Stimulated activated CD4-positive, alpha-beta T cell treated with anti-CD3 and anti-CD28 coated beads, TNF-alpha, amount 100 ng/mL, for 1 hour (primary cell): ENCODE data around the gene BMP4.
"Not testable (repeated sequence)": the region's sequence is repeated elsewhere in the genome, so short reads cannot be mapped to it uniquely, and the experiment has no call there.

Source experiments
- DNase-seq, 3 donors: peaks; one replicate each; pipeline ENCODE4 v3.0.0-alpha.2; 2020; ENCODE audit warnings: low read depth in 3 of 3, low spot score in 1 of 3

Gene BMP4

DNA sequence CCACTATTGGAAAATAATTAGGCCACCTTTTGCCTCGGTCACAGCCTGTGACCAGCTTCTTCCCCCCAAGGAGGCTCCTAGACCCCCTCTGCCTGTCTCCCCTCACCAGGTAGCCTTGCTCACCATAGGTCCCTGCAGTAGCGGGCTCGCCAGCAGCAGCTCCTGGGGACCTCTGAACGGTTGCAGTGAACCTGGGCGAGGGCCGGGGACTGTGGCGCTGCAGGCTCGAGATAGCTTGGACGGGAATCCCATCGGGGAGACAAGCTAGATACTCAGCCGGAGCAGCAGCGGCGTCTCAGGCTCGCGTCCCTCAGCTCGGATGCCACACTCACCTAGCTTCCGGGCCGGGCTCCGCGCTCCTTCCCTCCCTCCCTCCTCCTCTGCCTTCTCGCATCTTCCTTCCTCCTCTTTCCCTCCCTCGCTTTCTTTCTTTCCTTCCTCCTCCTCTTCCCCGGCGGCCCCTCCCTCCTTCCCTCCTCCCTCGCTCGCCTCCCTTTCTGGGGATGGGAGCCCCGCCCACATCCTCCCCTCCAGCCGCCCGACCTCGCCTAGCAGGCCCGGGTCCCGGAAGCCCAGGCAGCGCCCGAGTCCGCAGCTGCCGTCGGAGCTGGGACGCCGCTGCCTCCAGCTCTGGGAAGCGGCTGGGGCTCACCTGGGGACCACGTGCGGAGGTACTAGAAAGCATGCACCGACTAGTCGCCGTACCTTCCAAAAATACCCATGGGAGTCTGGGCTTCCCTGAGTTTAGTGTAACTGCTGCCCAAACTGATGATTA, at the start of gene BMP4:
Gene BMP4 (minus strand): TSS at position 399 of the 775 bp plus-strand sequence. CDS start 4,603 bp downstream, outside the sequence.
- no peak for DNase-seq

DNA sequence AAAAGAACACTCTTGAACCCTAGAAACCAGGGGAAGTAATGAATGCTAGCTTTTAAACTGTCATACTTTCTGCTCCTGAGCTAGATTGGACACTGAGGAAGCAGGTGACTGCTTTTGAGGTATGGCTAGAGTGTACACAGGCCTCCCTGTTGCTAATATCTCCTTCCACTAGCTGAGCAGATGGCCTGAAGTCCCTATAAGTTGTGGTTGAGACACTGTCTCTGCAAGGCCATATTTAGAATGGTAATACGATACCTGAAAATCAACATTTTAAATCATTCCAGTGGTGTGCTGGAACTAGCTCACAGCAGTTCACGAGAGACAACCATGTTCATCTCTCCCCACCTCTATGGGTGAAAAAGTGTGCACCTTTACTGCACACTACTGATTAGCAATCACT, 46.4 kb upstream of the BMP4 start:
- DNase-seq = no peak

DNA sequence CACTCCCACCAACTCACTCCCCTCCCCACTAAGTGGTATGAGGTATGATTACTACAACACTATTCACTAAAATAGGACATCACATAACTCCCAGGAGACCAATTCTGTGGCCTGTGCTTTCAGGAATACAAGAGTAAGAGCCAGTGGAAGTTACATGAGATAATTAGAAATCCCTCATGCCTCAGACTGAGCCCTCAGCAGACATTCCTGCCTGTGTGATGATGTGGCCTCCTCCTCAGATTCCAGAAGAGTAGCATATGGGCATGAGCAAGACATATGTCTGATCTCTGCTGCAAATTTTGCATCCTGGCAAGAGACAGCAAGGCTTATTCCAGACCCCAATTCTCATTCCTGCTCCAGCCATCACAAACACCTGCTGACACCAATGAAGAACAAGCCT, 46.0 kb upstream of the BMP4 start:
- DNase-seq = no peak

DNA sequence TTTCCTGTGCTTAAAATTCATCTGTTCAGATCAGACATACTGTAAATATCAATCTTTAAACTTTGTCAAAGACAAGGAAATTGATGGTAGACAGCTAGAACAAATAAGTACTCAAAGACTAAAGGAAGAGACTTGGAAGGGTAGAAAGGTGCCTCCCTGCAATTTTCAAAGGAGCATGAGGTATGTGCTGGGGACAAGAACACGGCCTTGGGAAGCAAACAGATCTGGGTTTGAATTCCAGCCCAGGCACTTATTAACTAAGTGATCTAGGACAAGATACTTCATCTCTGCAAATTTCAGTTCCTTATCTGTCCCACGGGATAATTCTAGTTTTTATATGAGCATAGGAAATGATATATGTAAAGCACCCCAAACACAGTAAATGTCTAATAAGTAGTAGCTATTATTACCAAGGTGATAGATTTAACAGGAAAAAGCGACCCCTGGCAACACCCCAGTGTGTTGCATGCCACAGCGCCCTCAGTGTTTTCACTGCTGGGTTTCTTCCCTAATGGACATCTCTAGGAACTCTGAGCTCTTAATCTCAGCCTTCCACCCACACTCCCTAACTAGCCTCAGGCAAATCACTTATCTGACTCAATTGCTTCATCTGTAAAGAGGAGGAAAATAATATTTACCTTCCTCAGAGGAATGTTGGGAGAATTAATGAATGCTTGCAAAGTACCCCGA, 44.7 kb upstream of the BMP4 start:
- DNase-seq = no peak

DNA sequence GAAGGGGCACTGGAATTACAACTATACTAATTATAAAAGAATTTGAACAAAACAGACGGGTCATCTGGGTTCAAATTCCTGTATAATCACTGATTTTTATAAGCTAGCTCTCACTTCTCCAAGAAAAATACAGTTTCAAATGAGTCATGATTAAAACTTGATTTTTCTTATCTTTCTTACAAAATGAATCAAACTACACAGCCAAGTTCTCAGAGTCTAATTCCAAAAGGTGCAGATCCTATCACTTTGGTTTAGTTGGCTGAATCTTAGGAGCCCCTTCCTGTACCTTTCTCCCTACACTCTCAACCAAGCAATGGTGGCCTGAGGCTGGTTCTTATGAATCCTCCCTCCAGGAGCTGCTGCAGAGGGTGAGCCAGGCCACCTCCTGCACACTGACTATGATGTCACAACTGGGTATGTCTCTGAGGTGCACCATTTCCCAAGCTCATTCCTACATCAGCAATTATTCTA, 43.8 kb upstream of the BMP4 start:
- DNase-seq = no peak

DNA sequence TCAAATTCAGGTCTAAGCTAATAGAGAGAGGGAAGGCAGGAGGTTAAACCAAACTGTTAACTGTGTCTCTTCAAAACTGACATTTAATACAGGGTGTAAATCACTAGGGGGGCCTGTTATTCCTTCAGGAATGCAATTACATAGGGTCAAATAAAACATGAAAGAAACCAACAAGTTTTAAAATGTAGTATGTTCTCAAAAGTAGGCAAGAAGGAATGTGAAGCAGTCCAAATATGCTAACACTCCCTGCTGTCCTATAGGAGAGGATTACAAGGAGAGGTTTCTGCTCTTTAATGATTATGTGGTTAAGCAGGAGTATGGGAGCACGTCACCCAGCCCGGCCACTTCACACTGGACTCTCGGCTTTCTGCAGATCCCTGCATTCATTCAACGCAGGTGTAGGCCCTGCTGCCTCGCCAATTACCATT, 42.5 kb upstream of the BMP4 start:
- DNase-seq = no peak

DNA sequence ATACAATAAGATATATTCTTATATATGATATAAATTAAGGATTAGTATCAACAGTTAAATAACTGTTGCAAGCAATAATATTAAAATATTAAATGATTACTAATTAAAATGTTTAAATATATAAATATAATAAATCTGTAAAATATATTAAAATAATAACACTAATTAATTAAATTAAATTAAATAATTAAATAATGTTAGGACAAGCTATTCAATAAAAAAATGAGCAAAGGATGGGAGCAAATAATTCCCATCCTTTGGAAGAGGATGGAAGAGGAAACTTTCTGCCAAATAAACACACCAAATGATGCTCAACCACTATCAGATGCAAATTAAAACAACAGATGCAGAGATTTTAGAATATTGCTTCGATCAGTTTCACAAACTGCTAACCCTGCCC, 39.4 kb upstream of the BMP4 start:
- no peak for DNase-seq

DNA sequence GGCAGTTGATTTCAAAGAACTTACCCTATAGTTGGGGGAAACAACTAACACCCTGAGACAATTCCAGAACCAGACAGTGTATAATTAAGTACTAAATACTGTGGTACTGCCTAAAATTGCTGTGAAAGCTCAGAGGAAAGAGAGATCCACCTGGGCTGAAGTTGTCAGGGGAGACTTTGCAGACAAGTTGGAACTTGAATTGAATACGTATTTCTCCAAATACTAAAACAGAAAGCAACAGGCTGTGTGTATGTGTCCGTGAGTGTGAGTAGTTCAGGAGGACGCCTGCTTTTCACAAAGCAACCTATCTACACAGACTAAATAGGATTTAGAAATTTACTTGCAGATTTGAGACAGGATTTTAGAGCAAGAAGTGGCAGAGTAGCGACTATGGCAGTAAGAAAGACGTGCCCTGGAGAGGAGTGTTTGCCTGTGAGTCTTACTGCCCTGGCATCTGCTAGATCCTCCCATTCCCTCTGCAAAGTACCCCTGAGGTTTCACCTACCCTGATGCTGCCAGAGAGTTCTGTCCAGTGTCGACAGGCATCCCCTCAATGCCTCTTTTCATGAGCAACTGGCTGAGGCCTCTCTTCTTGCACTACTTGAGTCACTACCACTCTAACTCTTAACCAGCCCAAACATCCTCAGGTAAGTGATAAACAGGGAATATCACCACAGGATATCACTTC, 37.4 kb upstream of the BMP4 start:
- no peak for DNase-seq

DNA sequence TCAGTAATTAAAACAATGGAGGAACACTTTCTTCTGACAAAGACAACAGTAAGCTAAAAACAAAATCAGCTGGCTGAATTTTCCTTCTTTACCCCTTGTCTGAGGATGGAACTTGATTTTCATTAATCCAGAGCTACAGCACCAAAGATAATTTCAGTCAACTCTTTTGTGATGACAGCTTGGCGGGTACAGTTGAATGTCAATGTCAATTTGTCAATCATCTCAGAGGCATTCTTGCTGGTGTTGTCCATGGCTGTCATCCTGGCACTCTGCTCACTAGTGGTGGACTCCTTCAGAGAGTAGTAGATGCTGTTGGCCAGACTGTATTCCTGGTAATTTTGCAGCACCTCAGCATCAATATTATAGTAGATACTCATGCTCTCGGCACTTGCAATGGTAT, 34.4 kb upstream of the BMP4 start:
- no peak for DNase-seq

DNA sequence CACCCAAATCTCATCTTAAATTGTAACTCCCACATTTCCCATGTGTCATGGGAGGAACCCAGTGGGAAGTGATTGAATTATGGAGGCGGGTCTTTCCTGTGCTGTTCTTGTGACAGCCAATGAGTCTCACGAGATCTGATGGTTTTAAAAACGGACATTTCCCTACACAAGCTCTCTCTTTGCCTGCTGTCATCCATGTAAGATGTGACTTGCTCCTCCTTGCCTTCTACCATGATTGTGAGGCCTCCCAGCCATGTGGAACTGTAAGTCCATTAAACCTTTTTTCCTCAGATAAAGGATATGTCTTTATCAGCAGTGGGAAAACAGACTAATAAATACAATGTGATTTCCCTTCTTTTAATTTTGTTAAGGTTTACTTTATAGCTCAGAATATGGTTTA, 30.1 kb upstream of the BMP4 start:
- DNase-seq = not testable (repeated sequence)

DNA sequence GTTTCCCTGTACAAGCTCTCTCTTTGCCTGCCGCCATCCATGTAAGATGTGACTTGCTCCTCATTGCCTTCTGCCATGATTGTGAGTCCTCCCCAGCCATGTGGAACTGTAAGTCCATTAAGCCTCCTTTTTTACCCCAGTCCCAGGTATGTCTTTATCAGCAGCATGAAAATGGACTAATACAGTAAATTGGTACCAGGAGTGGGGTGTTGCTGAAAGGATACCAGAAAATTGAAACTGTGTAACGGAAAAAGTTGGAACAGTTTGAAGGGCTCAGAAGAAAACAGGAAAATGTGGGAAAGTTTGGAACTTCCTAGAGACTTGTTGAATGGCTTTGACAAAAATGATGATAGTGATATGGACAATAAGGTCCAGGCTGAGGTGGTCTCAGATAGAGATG, 28.3 kb upstream of the BMP4 start:
- DNase-seq = not testable (repeated sequence)

DNA sequence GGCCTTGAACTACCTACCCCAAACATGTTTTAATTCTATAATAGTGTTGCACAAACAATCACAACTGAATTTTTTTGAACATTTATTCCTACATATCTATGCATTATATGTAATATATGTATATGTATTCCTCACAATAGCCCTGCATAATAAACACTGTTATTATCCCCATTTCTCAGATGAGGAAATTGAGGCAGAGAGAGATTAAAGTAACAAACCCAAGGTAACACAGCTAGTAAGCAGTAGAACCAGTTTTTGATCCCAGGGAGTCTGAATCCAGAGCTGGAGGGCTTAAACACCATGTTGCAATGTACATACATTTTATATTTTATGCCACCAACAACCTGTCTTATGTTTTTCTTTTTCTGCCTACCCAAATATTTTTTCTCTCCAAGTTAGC, 26.5 kb upstream of the BMP4 start:
- DNase-seq = no peak

DNA sequence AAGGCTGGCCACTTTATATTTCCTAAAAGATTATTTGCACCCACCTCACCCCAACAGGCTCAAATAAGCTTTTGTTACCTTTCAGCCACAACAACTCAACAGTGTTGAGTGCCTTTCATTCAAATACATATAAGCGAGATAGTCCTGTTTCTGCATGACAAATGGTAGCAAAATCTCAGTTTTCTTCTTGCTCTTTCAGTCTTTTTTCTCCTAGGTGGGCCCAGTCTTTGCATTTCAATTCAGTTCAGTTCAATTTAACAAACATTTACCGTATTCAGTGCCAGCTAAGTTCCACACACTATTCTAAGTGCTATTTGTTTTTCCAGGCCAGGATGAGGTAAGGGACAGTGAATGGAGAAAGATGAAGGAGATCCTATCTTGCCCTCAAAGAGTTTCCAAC, 25.9 kb upstream of the BMP4 start:
- no peak for DNase-seq

DNA sequence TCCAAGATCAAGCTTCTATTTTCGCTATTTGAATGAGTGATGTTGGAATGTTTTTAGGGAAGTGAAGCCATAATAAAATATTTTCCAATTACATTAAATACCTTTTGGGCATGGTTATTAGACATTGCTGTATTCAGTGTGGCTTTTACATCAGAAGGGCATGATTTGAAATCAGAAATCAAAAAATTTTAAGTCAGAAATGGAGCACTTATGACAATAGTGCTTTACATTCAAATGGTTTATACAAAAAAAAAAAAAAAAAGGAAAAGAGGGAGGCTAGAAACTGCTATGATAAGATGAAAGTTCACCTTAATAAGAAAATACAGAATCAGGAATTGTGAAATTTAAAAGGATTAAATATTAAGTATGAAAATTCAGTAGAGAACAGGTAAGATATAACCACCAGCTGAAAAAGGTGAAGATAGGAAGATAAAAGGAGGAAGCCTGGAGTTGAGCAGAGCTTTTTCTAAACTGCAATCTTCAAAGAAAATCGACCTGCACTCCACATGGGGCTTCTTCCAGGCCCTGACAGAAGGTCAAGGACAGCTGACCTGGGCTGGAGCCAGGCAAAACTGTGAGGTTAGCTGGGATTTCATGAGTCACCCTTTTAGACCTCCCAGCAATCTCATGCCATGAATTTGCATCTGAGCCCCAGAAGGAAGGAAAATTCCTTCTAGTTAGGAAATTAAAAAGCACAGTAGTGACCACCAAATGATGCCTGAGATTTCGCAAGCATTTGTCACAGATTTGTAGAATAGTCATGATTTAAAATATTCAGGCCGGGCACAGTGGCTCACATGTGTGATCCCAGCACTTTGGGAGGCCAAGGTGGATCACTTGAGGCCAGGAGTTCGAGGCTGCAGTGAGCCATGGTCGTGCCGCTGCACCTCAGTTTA, 23.4 kb upstream of the BMP4 start:
- no peak for DNase-seq

DNA sequence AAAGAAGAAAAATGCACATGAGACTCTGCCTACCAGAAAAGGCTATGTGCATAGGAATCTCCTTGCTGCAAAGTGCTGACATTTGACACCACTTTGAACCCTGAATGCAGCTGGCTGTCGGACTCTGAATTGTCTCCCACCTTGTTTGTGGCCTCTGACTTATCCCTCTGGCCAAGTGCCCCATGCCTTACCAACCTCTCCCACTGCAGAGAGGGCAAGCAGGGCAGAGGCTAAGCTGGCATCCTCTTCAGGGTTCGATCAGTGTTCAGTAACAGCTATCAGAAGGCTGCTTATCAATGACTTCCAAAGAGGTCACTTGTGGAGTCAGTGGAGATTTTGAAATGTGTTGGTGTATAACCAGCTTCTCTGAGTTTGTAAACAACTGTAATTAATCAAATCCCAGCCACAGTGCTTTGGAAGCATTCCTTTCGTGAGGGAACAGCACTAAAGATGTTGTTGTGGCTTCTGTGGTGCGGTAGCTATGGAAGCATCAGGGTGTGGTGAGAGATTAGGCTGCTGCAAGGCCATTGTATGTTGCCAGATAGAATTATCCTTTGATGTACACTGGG, 22.6 kb upstream of the BMP4 start:
- DNase-seq = no peak

DNA sequence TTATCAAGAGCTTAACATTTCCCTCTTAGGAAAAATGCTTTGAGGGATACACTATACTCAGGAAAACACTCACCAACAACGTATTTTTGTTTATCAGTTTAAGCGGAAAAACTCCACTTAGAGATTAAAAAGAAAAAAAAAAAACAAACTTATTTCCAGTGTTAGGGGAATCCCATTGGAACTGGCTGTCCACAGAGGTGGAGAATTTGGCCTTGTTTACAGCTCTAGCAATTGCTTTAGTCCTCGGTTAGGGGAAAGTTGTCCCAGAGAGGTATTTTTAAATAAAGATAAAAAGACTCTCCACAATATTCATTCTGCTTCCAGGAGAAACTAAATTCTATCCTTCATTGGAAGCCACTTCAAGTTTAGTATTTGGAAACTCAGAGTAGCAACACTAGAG, 21.6 kb upstream of the BMP4 start:
- no peak for DNase-seq

DNA sequence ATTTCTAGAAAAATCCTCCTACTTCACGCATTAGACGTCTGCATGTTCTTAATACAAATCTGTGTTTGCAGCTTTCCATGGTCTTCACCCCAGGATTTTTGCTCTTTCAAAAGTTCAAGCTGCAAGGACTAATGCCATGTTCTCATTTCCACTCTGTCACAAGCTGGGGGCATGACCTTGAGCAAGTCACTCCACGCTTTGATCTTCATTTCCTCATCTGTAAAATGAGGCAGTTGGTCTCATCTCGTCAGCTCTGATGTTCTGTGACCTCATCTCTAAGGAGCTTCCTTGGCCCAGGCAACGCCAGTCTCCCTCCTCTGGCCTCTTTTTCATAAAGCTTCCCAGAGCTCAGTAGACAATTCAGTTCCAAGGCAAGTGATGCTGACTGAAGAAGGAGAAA, 18.8 kb upstream of the BMP4 start:
- no peak for DNase-seq

DNA sequence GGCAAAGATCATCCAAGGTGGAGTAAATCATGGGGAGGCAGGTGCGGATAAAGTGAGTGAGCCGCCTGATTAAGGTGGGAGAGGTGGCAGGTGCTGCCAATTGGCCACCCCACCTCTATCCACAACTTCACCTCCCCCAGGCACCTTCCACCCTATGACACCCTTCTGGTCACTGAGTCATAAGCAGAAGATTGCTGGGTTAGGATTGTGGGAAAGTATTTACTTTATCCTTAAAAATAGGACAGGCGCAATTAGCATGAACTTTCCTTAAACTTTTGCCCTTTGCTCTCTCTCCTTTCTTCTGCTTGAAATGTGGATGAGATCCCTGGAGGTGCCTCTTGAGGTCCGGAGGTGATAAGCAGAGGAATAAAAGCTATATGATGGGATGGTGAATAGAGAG, 14.9 kb upstream of the BMP4 start:
- DNase-seq = no peak

DNA sequence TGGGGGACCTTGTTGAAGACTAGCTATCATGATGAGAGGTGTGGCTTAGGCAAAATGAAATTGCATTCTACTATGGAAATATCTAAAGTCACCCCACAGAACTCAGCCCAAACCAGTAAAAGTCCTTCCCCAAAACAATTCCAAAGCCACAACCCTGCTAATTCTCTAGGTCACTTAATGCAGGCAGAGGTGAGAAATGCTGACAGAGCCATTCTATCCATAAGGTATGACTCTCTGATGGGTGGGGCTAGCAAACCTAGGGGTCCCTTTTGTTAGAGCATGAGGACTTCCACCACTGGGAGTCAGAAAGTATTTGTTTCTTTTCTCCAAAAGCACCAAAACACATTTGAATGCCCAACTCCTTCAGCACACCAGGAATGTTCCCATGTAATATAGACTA, 12.7 kb upstream of the BMP4 start:
- no peak for DNase-seq

DNA sequence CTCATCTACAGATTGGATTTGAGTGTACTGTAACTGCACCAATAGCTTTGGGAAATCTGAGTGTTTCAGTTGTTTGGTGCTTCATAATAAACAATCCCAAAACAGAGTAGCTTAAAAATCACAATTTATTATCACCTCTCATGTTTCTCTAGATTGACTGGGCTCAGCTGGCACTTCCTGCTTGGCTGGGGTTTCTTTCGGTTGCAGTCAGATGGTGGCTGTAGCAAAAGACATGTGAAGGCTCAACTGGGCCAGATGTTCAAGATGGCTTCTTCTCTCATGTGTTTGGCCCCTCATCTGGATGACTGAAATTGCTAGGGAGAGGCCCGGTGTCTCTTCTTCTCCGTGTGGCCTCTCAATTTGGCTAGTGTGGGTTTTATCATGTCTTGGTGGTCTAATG, 12.1 kb upstream of the BMP4 start:
- DNase-seq = no peak

DNA sequence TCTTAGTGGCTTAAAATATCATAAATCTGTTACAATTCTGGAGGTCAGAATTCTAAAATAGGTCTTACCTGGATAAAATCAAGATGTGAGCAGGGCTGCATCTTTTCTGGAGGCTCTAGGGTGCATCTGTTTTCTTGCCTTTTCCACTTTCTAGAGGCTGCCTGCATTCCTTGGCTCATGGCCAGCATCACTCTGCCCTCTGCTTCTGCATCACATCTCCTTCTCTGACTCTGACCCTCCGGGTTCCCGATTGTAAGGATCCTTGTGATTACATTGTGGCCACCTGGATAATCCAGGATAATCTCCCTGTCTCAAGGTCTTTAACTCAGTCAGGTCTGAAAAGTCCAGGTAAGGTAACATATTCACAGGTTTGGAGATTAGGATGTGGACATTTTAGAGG, 11.0 kb upstream of the BMP4 start:
- DNase-seq = no peak
